K562 (cell line): Measurements from ENCODE around the gene DLGAP1. TPM values are rescaled to one million over a fixed set of nuclear protein-coding genes. Genes with fewer than 3 reads are reported as not detected.

ENCODE experiments used
- CCAR2 ChIP-seq: fragments of 200-400 bp; formaldehyde crosslinking; IDR thresholded peaks from 2 replicates; pipeline ENCODE4 v1.6.1; 2017; ENCODE audit warnings: mild to moderate bottlenecking, low read depth, low read length
- CUX1 ChIP-seq: fragments of 200-800 bp; sonication (Bioruptor generic); IDR thresholded peaks from 2 replicates; pipeline ENCODE4 v1.6.1; 2016; ENCODE audit warnings: missing genetic modification characterization, missing compliant biosample characterization
- CXXC5 ChIP-seq: fragments of 250-450 bp; sonication (Bioruptor Pico); IDR thresholded peaks from 2 replicates; pipeline ENCODE4 v1.8.0; 2022; ENCODE audit warnings: inconsistent platforms, mild to moderate bottlenecking, moderate library complexity
- GATAD2B ChIP-seq: fragments of 450-650 bp; IDR thresholded peaks from 2 replicates; pipeline ENCODE4 v1.6.1; 2017; ENCODE audit warnings: mild to moderate bottlenecking, borderline replicate concordance
- KDM1A ChIP-seq, 2 experiments: fragments of 450-650 bp; IDR thresholded peaks; 2 replicates each; pipeline ENCODE4 v1.6.1; 2016; ENCODE audit warnings: mild to moderate bottlenecking in 2 of 2
- MAFG ChIP-seq: fragments of 450-650 bp; conservative IDR thresholded peaks from 2 replicates; pipeline ENCODE4 v1.6.1; 2016; ENCODE audit warnings: missing genetic modification characterization, missing compliant biosample characterization
- MAFK ChIP-seq: IDR thresholded peaks from 2 replicates; pipeline ENCODE4 v1.6.1; 2011; ENCODE audit warnings: low read length, improper control_type of control experiment
- MNT ChIP-seq, 2 experiments: fragments of 450-650 bp; conservative IDR thresholded peaks; 2 replicates each; pipeline ENCODE4 v1.6.1; 2017; ENCODE audit warnings: mild to moderate bottlenecking in 2 of 2, moderate library complexity in 2 of 2
- MYC ChIP-seq, 2 experiments: fragments of 250-450 bp in 1 of 2; sonication (Bioruptor Pico) in 1 of 2; IDR thresholded peaks; 2 replicates each; pipeline versions ENCODE4 v1.5.1 to v1.6.1; 2012 to 2021; ENCODE audit warnings: low read depth in 2 of 2, borderline replicate concordance in 1 of 2, improper control_type of control experiment in 1 of 2, low read length in 1 of 2, mild to moderate bottlenecking in 1 of 2, moderate library complexity in 1 of 2
- PHF8 ChIP-seq: fragments of 200-600 bp; sonication (generic); IDR thresholded peaks from 2 replicates; pipeline ENCODE4 v1.6.1; 2012; ENCODE audit warnings: mixed run types, mild to moderate bottlenecking, inconsistent platforms, low read length, moderate library complexity, borderline replicate concordance
- RBM15 ChIP-seq: fragments of 200-400 bp; formaldehyde crosslinking; IDR thresholded peaks from 2 replicates; pipeline ENCODE4 v1.6.1; 2018; ENCODE audit warnings: mild to moderate bottlenecking, low read length, moderate library complexity; ENCODE audit not compliant: insufficient read depth
- SMC3 ChIP-seq: conservative IDR thresholded peaks from 2 replicates; pipeline ENCODE4 v1.6.1; 2011; ENCODE audit warnings: low read depth, low read length, improper control_type of control experiment; ENCODE audit not compliant: insufficient read depth
- TCF7L2 ChIP-seq: fragments of 150-350 bp; IDR thresholded peaks from 2 replicates; pipeline ENCODE4 v1.6.1; 2016; ENCODE audit warnings: low read depth, mild to moderate bottlenecking, low read length, moderate library complexity
- THRB ChIP-seq: fragments of 450-650 bp; formaldehyde crosslinking; conservative IDR thresholded peaks from 2 replicates; pipeline ENCODE4 v1.4.0; 2022; ENCODE audit warnings: mild to moderate bottlenecking, missing genetic modification characterization
- TRIM25 ChIP-seq: fragments of 450-650 bp; IDR thresholded peaks from 2 replicates; pipeline ENCODE4 v1.7.0; 2016; ENCODE audit warnings: borderline replicate concordance
- U2AF1 ChIP-seq: fragments of 200-400 bp; formaldehyde crosslinking; optimal IDR thresholded peaks from 2 replicates; pipeline ENCODE3; 2017; ENCODE audit warnings: mild to moderate bottlenecking, low read depth, low read length, moderate library complexity
- ZKSCAN8 ChIP-seq: fragments of 200-800 bp; sonication (Bioruptor generic); IDR thresholded peaks from 2 replicates; pipeline ENCODE4 v1.6.1; 2016; ENCODE audit warnings: missing genetic modification characterization, missing compliant biosample characterization
- ZNF134 ChIP-seq: fragments of 250-450 bp; sonication (Bioruptor Pico); conservative IDR thresholded peaks from 2 replicates; pipeline ENCODE4 v1.4.0; 2020
- polyA plus RNA-seq, 8 experiments: library from polyadenylated mRNA; depleted of rRNA in 4 of 8; stranded (reverse) in 5 of 8; unstranded in 3 of 8; fragments of >200 nt; fragmentation: Nextera tagmentation in 2 of 8; fragmentation: Illumina TruSeq in 1 of 8; extraction: Ambion mirVana in 2 of 8; extraction: Trizol in 1 of 8; gene quantifications; 2 replicates each; pipeline versions ENCODE4 v1.2.1 to v1.2.3, GENCODE V29; 2011 to 2014; ENCODE audit warnings: inconsistent platforms in 1 of 8, missing spikeins in 1 of 8
- total RNA-seq, 7 experiments: library from RNA; depleted of rRNA in 6 of 7; stranded (reverse); fragments of >200 nt in 6 of 7; fragmentation: Illumina TruSeq in 2 of 7; extraction: Trizol in 2 of 7; gene quantifications; 2 replicates each; pipeline versions ENCODE4 v1.2.1 to v1.2.3, GENCODE V29; 2011 to 2021; ENCODE audit warnings: low replicate concordance in 1 of 7

Gene DLGAP1
- total and polyA plus RNA-seq, 9 of the 15 experiments (the other 6 are each of a cell fraction or from before 2014, with no cell fraction given), result 0.04 to 0.22 (median 0.08) TPM

GRCh38 chr18:3572761-3573160 is 882.3 kb downstream of the DLGAP1 start (continued):
- TF ChIP-seq PHF8, result no peak
- no peak for TF ChIP-seq ZNF134 (CRISPR knock-in tag)
- TF ChIP-seq KDM1A (IDR thresholded peaks at IDR 0.05), result no peak
- no peak for TF ChIP-seq RBM15
- no peak for TF ChIP-seq CXXC5 (CRISPR knock-in tag)
- no peak for TF ChIP-seq TRIM25
- TF ChIP-seq SMC3, result no peak
- no peak for TF ChIP-seq GATAD2B
- no peak for TF ChIP-seq TCF7L2
- TF ChIP-seq U2AF1, result no peak
- TF ChIP-seq ZKSCAN8 (CRISPR knock-in tag), result no peak
- TF ChIP-seq MAFK, result peak; percentile 44; the same call in 1 of the 2 replicates
- TF ChIP-seq CCAR2, result no peak
- no peak for TF ChIP-seq MYC (IDR thresholded peaks at IDR 0.05; ENCODE audit: low read depth, low read length)
- no peak for TF ChIP-seq MYC (CRISPR knock-in tag; IDR thresholded peaks at IDR 0.05; ENCODE audit: borderline replicate concordance, low read depth)
- TF ChIP-seq MAFG, result peak; percentile 60
- TF ChIP-seq THRB (CRISPR knock-in tag), result no peak
- TF ChIP-seq CUX1, result no peak
- no peak for TF ChIP-seq MNT (conservative IDR thresholded peaks at IDR 0.05)
